ENCODE measurements around the gene MBNL2.

- TF ChIP-seq CTCF (conservative IDR thresholded peaks at IDR 0.05; ENCODE audit: low read length) (no peak), EZH2phosphoT487 (IDR thresholded peaks at IDR 0.05; ENCODE audit: borderline replicate concordance, low read depth, low read length) (no peak)
Observed at GRCh38 chr13:97192166-97192565, 30.0 kb upstream of the MBNL2 start.

Measured in OCI-LY7 (cell line).